ENCODE measurements around the gene AGPAT4.
"Not testable (repeated sequence)": the region's sequence is repeated elsewhere in the genome, so short reads cannot be mapped to it uniquely, and the experiment has no call there.

AGPAT4 gene

DNA sequence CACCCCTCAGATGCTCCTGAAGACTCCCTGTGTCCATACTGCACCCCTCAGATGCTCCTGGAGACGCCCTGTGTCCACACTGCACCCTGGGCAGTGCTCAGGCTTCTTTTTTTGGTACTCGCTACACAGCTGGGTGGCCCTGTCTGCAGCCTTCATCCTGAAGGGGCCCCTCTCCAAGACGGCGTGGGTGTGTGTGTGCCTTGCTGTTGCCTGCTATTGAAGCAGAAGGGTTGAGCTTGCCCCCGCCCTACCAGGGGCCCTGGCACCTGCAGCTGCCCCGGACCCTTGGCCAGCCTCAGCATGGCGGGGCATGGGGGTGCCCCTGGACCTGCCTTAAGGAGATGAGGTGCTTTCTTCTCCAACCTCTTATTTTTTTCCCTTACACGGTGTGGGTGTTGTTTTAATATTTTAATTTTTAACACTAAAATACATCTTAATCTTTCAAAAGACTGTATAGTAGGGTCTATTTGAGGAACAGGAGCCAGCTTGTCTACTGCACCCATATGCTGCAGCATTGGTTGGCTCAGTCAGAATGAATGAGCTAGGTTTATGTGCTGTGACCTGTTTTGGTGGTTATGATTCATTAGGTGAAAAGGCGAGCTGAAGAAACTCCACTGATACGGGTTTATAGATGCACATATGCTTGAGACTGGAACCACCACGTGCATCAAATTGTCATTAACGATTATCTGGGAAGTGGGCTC is 135.9 kb downstream of the AGPAT4 start:
- DNase-seq = no peak

DNA sequence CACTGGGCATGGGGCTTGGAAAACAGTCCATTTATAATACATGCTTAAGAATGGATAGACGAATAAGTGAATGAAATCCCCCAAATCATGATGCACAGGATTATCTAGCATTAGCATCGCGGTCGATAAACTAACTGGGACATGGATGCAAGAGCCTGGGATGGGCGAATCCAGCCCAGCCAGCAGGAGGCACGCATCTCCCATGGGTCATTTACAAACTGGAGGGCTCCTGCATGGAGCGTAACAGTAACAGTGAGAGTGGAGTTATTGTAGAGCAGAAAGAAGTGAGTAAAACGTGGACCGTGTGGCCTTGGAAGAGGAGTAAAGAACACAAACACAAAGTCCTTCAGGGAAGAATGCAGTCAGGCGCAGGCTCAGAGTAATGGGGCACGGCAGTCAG is 136.5 kb downstream of the AGPAT4 start:
- DNase-seq = no peak

DNA sequence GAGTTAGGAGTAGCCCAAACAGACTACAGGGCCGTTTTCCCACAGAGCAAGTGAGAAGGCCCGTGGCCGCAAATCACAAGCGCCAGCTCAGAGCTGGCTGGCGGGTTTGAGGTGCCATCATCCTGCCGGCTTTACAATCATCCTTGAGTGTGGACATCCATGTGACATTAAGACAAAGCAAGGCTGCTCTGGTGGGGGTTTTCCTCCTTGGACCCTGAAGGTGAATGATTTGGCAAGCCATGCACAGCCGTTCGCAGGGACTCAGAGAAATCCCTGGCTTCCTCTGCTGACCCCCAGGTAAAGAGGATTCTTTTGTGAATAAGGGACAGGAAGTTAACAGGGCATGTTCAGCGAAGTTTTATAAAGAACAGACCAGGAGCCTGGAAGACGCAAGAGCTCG is 137.2 kb downstream of the AGPAT4 start:
- no peak for DNase-seq

DNA sequence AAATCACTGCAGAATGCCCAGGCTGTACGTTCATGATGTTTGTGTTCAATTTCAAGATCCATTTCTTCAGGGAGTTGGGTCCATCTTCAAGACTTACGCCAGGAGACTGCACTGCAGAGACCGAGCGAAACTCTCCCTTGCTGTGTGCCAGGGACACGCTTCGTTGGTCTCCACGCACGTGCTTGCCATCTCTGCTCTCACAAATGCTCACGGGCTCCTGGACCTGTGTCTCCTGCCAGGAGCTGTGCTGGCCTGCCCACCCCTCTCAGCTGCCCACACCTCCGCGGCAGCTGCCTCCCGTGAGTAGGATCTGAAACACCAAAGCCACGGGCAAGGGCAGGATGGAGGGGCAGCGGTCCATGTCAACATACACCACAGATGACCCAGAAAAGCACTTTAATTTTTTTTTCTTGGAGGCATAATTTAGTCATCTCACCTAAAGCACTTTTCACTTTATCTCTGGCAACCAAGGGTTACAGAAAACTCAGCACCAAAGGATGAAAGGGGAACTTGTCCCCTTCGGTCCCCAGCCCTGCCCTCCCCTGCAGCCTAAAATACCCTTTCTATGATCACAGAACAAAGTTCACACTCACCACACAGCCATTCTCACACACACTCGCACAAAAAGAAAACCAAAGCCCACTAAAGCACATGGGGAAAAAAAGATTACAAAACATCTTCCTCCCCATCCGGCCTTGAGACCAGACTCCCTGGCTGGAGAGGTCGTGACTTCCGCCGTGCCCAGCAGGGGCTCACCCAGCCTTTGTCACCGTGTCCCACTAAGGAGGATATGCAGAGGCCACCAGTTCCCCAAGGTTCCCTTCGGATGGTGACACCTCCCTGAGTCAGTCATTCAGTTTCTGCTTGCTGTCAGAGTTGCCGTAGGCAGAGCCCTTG is 137.9 kb downstream of the AGPAT4 start:
- DNase-seq = peak; percentile 40 to 70

DNA sequence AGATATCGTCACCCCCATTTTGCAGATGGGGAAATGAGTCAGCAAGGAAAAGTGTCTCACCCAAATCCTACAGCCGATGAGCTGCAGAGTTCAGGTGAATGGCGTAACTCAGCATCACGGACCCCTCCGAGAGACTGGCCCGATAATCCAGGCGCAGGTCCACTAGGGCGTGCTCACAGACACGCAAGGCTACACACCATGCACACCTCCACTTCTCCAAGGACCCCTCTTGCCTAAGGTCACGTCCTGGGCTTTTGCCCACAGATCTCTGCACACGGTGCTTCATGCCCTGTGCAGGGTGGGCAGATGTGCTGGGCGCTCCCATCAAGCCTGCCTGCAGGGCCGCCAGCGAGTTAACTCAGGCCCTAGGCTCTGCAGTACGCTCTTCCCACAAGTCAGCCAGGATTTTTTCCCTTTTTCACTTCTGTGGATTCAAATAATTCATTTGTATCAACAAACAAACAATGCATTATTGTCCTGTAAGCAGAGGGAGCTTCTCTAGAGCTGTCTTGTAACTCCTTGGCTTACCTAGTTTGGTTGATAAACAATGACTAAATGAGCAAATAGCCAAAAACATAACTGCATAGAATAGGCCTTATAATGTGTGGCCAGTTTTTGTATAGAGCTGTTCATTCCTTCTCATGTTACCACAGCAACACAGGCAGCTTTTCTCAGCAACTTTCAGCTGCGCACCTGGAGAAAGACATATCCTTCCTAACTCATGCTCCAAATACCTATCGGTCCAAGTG is 139.1 kb downstream of the AGPAT4 start:
- DNase-seq = no peak

DNA sequence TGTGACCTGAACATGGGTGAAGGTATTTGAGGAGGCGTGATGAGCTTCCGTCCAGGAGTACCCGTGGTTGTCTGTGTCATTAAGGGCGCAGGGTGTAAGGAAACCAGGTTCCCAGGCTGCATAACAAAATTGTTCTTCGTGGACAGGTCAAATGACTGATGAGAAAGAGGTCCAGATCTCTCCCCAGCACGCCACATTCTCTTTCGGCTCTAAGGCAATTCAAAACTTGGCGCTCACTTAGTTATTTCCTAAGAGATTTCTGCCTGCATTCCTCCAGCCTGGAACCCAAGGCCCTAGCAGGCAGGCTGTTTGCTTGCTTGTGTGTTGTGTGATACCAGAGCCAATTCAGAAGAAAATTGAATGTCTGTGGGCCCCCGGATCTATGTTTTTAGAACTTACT is 139.9 kb downstream of the AGPAT4 start:
- DNase-seq = no peak

DNA sequence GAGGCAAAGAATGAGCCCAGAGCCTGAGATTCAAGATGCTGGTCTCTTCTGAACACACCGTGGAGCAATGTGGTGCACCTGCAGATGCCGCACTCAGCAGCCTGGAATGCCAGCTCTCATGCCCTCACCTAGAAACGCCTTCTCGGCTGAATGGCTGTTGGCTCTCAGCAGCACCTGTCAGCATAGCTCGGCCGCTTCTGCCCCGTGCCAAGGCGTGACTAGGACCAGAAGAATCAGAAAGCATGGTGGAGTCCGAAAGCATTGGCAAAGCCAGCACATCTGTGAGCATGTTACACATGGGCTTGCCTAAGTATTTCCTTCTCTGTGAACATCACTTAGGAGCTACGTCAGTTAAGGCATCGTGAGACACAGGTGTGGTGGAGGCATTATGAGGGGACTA is 141.5 kb downstream of the AGPAT4 start:
- no peak for DNase-seq

DNA sequence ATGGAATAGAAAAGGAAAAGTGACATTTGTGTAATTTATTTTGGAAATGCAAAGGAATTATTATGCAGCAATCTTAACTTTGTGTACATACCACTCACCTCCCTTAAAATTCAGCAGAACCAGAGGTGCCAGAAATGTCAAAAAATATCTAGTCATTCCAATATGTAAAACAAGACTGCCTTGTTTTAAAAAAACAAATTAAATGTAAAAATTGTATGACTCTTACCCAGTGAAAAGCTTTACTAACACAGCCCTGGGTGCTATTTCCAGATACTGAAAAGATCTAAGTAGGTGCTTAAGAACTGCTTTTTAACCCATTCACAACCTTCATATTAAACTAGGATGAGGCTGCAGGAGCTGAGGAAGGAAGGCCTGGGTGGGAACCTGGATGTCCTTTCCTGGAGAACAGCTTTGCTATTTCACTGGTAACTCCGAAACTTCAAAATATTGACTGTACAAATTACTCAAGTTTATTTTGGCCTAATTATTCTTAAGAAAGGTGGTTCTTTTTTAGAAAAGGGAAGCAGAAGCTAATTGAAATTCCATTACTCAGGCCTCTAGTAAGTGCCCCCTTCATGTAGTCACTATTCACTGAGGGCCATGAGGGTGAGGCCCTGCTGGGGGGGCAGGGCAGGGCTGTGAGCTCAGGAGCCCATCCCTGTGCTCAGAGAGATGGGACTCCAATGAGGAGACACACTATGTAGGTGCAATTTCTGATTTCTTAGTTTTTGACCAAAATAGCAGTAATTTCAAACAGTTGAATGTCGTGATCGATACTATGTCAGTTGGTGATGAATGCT is 142.7 kb downstream of the AGPAT4 start:
- DNase-seq = no peak

DNA sequence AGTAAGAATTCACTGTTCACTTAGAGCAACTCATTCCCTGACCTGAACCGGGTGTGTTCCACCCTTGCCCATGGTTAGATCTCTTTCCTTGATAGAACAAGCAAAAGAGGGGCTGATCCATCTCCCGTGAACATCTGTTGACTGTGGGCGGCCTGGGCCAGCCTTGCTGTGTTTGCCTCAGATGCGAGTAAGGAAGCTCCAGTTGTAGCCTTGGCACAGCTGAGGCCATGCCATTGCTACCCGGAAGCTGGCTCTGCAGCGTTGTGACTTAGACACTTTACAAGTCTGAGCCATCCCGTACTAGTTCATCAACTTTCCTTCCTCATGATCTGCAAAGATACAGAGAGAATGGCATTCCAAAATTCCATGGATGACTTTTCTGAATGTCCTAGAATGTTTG is 143.3 kb downstream of the AGPAT4 start:
- no peak for DNase-seq

DNA sequence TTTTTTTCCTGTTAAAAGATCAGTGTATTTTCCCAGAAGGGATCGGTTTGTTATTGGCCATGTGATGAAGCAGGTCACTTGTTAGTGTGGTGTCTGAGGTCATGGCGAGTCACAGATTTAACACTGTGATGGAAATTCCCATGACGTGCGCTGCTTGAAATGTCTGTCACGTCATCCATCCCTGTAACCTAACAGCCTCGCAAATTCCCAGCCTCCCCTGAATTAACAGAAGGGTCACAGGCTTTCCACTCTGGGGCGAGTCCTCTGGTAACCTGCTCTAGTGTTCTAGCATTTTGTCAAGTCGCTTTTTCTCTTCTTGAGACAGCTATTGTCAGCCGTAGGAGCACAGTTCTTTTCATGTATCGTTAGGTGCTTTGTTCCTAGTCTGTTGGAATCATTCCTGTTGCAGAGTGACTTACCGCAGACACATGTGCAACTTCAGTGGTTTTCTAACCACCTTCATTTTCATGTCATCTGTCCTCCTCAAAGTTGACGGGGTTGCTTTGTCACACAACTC is 145.1 kb downstream of the AGPAT4 start:
- no peak for DNase-seq

DNA sequence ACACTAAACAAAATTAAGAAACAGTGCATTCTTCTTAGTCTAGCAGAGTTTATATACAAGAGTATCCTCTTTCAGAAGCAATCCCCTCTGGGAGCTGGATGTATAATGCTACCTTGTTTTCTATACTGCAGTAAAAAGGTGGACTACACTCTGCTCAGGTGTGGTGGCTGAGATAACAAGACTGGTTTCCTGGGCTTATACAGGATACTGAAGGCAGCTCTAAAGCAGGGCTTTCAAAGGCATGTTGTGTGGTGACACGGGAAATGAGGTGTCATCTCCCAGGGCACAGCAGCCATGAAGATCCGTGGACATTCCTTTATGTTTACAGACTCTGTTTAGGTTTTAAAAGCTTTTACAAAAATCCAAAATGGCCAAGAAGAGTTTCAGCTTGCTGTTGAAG is 145.6 kb downstream of the AGPAT4 start:
- DNase-seq = no peak

DNA sequence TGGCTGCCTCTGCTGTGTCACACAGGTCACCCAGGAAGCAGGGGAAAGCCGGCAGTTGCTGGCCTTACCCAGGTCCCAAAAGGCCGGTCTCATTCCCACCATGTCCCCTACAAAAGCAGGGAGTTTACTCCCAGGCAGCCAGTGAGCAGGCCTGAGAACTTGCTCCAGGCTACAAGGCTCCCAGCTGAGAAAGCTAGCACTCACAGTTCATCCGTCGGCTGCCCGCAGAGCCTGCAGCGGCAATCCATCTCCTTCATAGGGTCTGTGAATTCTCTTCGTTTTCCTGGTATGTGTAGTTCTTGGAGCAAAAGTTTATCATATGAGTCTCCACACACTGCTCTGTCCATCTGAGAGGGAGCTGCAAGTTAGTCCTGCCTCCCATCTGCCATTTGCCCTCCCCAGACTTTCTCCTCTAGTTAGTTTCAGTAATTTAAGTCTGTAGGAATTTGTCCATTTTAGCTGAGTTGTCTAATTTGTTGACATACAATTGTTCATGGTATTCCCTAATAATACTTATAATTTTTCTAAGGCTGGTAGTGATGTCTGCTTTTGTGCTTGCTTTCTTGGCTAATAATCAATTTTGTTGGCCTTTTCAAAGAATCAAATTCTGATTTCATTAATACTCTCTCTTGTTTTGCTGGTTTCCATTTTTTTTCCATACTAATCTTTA is 146.7 kb downstream of the AGPAT4 start:
- DNase-seq = no peak

DNA sequence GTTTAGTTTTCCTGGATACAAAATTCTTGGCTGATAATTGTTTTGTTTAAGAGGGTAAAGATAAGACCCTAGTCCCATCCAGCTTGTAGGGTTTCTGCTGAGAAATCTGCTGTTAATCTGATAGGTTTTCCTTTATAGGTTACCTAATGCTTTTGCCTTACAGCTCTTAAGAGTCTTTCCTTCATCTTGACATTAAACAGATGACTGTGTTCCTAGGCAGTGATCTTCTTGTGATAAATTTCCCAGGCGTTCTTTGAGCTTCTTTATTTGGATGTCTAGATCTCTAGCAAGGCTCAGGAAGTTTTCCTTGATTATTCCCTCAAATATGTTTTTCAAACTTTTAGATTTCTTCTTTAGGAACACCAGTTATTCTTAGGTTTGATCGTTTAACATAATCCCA is 148.3 kb downstream of the AGPAT4 start:
- DNase-seq = no peak

DNA sequence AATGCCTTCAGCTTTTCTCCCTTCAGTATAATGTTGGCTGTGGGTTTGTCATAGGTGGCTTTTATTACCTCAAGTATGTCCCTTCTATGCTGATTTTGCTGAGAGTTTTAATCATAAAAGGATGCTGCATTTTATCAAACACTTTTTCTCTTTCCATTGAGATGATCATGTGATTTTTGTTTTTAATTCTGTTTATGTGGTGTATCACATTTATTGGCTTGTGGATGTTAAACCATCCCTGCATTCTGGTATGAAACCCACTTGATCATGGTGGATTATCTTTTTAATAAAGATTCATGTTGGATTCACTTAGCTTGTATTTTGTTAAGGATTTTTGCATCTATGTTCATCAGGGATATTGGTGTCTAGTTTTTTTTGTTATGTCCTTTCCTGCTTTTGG is 150.5 kb downstream of the AGPAT4 start:
- DNase-seq = not testable (repeated sequence)

DNA sequence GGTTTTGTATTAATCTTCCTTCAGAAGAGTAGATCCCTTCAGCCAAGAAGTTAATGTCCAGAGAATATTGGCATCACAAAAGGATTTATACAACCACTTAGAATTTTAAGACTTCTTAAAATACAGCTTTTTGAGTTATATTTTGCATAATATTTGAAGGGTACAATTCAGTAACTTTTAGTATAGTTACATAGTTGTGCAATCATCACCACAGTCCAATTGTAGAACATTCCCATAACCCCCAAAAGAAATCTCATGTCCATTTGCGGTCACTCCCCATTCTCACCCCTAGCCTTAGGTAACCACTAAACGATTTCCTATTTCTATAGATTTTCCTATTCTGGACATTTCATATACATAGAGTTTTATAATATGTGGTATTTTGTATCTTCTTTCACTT is 155.9 kb downstream of the AGPAT4 start:
- no peak for DNase-seq

DNA sequence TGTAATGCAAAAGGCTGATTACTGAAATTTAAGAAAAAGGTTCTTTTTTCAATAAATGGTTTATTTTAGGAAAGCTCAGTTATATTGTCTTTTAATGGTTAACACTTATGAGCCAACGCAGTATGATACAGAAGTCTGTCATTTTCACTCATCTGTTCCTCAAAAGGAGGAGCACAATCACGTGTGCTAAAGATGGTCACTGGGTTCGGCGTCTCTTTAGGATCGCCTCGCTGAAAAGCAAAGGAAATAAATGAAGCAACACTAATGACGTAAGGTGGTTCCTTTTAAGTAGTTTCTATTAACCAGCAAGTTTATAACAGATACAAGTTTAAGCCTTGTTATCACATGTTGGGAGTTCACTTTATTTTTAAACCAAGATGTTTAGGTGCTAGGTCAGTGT is 156.6 kb downstream of the AGPAT4 start:
- DNase-seq = peak; percentile 96 to 98

DNA sequence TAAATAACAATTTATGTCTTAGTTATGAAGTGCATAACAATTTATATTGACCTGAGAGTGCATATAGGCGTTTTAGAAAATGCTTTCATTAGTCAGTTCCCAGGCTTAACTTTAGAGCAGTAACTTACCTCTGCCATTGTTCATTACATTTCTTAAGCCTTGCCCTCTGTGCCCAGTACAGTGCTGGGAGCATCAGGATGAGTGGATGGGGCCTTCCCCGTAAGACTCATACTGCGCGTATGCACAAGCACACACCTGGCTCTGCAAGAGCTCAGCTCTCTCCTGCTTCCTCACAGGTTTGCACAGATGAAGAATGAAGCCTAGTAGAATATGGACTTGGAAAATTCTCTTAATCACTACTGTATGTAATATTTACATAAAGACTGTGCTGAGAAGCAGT is 157.3 kb downstream of the AGPAT4 start:
- no peak for DNase-seq

DNA sequence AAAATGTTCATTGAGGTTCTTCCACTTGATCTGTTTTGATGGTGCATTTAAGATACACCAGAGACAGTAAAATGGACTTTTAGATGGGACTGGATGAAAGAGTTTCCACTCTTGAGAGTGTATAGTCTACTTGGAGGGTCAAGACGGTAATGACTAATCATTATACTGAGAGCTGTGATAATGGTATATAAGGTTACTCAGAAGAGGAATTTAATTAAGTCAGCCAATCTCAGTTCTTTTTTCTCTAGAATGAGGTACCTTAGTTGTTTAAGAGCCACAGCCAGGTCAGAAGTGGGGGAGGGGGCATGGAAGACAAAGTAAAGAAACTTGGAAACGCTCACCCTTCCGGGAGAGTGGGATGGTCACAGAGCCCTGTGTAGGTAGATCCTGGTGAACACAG is 158.4 kb downstream of the AGPAT4 start:
- DNase-seq = no peak

DNA sequence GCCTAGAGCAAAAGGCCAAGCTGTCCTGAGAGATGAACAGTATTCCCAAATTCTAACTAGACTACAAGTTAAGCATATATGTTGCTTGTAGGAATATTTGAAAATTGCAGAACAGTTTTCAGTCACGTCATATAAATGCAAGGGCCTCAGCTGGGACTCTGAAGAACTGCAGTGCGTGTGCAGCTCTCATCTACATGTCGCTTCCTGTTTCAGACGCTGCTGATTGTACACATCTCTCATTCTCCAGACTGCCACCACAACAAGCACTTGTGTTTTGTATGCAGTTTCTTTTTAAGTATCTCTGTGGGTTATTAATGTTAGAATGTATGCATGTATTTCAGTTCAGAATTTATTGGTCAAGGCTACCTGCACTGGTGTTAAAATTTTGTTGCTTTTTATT is 162.6 kb downstream of the AGPAT4 start:
- peak; percentile 51 to 69 for DNase-seq

DNA sequence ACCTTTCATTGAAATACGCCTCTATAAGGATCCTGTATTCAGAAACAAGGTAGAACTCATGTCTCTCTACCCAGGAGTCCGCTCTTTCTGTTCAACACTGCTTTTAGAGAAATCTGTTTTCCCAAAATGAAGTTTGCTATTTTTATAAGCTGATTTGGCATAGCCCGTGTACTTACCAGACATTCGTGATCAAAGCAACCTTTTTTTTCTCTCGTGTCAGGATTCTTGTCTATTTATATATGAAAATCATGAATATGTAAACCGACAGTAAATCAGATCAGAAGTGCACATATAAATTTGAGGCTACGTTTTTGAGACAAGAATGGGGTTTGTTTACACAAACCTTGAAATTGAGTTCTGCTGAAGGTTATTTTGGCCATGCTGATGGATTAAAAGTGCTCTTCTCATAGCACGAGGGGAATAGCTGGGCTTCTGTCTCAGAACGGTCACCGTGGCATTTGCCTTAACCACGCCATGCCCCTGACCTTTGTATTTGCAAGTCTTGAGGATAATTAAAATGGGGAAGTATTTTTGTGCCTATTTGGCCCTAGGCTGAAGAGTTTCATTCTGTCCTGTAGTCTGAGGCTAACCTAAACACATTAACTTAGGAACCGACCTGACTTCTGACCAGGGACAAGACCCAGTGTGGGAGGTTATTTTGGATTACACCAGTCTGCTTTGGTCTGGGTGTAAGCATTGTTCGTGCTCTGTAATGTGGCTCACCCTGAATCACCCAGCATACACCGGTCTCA is 163.7 kb downstream of the AGPAT4 start:
- DNase-seq = peak; percentile 28 to 31

DNA sequence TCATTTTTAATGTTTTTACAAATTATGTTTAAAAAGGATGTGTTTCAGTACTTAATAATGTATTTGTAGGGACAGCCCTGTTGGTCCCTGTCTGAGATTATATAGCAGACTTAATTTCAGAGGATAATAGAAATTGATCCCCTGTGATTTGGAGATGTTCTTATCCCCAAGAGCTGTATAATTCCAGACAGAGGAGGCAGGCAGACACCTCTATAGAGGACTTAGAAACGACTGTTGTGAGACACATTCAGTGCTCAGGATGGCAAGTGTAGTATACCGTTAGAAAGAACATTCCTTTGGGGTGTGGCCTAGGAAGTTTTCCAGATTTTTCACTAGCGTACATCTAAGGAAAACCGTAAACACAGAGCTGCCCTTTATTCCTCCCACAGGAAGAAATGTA is 164.5 kb downstream of the AGPAT4 start:
- DNase-seq = no peak

All from inflammatory macrophage (primary cell).